Stimulated activated CD8-positive, alpha-beta memory T cell treated with anti-CD3 and anti-CD28 coated beads, Interleukin-4, amount 100 ng/mL, for 48 hours (primary cell): ENCODE measurements around the gene SPPL3.
A peak's percentile ranks its signal among the peaks of the same experiment; 100 is the strongest.
"Not testable (repeated sequence)": the region's sequence is repeated elsewhere in the genome, so short reads cannot be mapped to it uniquely, and the experiment has no call there.

ENCODE experiments used
- DNase-seq: peaks from one replicate; pipeline ENCODE4 v3.0.0-alpha.2; 2020

SPPL3 gene

DNA sequence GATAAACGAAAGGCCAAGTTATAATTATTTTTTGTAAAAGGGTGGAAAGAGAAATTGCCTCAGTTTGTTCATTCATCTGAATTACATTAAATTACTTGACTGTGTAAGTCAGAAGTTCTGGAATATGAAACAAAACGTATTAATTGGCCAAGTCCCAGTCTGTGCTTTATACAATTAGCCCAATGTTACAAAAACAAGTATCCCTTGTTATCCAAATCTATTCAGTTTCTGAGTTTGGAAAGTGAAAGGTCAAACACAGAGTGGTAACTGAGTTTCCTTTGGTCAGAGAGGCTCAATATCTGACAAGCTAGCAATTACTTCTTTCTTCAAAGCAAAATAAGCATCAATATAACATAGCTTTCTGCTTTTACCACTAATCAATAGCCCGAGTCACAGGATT lies 62.6 kb downstream of the SPPL3 start:
- DNase-seq = no peak

DNA sequence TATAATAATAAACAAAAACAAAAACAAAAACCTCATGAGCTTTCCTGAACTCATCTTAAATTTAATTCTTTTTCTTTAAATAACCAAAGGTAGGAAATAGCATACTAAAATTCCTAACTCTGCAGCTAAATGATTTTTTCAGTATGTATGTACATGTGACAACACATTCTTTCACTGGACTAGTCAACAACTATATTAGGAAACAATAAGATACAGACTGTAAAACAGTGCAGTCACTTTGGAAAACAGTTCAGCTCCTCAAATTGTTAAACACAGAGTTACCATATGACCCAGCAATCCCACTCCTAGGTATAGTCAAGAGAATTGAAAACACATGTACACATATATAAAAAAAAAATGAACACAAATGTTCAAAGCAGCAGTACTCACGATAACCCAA lies 64.7 kb downstream of the SPPL3 start:
- no peak for DNase-seq

GRCh38 chr12:120838629-120839383 lies 65.4 kb downstream of the SPPL3 start:
- DNase-seq = not testable (repeated sequence)

DNA sequence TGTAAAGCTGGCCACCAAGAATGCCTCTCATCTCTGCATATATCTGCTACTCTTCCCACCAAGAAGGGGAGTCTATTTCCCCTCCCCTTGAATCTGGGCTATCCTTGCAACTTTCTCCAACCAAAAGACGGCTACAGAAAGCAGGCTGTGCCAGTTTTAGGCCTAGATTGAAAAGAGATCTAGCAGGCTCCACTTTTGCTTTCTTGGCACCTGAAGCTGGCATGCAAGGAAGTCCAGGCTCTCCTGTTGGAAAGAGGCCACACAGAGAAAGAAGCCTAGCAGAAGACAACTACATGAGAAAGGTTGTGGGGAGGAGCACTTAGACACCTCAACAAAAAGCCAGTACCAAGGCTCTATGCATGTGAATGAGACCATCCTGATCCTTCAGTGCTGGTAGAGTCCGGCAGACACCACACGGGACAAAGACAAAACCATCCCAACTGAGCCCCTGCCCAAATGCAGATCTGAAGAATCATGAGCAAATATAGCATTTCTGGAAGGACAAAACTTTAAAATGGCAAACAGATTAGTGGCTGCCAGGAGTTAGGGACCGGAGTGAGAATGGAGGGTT lies 68.0 kb downstream of the SPPL3 start:
- DNase-seq = no peak

DNA sequence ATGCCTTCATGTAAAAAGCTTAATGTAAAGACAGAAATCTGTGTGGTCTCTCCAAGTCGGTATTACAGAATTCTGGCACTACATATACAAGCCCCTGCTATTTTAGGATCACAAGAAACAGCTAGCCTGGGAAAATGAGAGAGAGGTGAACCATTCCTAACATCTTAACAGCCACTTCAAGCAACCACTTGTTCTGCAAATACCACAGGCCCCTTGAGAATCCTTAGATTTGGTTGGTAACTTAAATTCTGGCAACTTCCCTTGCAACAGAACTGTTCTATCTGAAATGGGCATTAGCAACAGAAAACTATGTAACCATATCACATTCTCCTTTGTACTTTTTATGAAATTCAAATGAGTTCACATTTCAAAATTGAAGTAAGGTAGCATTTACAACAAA lies 68.5 kb downstream of the SPPL3 start:
- DNase-seq = no peak

DNA sequence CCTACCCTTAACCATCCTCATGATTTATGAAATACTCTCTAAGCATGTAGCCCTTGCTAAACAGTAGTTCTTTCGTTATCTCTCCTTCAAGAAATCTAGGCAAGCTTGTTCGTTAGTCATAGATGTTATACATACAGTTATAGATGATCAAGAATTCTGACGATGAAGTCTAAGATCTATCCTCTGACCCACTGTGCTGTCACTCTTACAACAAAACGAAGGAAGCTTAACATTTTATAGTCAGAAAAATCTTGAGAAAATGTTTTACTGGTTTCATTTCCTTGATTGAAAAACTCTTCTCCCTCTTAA lies 68.9 kb downstream of the SPPL3 start:
- DNase-seq = no peak

DNA sequence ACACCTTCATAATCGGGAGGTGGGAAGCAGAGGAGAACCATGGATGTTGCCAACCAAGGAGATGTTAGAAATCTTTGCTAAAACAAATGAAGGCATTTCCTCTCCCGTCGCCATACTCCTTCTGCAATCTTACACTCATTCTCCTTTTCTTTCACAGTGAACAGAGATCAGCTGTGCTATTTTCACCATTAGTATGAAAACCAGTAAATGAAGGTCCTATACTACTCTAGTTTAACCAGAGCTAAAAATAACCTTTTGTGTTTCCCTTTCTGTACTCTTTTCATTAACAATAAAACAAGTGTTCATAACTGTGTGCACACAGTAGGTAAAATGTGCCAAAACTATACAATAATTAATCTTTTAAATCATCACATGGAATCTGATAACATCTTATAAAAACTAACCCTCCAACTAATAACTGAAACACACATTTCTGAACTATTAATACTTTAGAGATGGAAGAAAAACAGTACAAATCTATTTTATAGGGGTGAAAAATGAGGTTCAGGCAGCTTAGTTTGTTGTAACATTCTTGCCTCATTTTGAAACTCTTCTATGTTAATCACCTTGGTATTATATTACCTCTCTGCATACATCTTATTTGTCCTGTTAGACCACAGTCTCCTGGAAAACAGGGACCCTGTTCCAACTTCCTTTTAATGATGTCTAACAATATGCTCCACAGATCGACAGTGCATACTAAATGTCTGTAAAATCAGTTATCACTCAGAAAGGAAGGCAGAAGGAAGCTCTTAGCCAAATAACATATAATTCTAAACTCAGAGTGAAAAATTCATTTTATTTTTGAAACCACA lies 69.5 kb downstream of the SPPL3 start:
- DNase-seq = no peak

- DNase-seq = no peak
Observed at GRCh38 chr12:120833849-120834248, 70.3 kb downstream of the SPPL3 start.

DNA sequence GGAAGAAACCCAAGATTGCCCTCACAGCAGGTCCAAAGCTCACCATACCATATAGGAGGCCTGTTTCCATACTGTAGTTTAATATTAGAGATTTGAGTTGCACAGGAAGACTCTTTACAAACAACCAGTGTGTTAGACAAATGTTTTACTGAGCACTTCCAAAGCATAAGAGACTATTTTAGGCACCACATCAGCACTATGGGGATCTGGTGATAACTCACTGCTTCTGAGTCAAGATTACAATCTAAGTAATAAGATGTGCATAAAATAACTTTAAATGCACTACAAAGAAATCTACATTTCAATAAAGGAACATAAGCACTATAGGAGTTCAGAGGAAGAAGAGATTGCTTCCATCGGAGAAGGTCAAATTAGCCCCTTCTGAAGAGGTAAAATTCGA lies 71.4 kb downstream of the SPPL3 start:
- no peak for DNase-seq

- DNase-seq = no peak
Observed at GRCh38 chr12:120831648-120832267, 72.4 kb downstream of the SPPL3 start.

DNA sequence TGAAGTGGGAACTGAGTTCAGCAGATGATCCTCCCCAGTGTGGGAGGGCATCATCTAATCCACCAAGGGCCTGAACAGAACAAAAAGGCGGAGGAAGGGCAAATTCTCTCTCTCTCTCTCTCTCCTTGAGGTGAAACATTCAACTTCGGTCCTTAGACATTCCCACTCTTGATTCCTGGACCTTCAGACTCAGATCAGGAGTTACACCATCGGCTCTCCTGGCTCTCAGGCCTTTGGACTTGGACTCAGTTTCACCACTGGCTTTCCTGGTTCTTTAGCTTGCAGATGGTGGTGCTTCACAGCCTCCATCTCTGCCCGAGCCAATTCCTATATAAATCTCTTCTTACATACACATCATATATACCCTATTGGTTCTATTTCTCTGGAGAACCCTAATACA lies 73.2 kb downstream of the SPPL3 start:
- no peak for DNase-seq

GRCh38 chr12:120830052-120830940 lies 73.9 kb downstream of the SPPL3 start:
- DNase-seq = no peak

- DNase-seq = no peak
Observed at GRCh38 chr12:120826335-120826734, 77.8 kb downstream of the SPPL3 start.

GRCh38 chr12:120825337-120825736 lies 78.8 kb downstream of the SPPL3 start:
- no peak for DNase-seq

DNA sequence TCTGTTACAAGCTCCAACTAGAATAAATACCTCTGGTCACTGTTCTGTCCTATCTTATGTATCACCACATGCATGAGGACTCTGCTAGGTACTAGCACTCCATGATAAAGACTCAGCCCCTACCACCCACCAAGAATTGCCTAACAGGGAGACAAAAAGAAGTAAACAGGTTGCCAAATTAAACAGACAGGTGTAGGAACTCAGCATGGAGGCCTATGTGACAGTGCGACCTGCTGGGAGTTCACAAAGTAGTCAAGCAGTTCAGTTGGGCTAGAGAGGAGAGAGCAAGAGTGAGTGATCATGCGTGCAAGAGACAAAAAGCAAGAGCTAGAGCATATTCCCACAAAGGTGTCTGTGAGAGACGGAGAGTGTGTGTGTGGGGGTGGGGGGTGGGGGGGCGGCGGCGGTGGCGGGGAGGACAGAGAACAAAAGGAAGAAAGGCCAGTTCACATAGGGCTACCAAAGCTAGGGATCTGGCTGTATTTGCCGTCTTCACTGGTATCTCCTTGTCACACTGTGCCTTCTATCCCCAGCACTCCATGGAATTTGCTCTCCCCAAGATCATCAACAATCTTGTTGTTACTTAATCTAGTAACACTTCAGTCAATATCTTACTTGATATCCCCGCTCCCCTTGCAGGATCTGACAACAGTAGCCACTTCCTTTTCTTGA lies 81.2 kb downstream of the SPPL3 start:
- no peak for DNase-seq

DNA sequence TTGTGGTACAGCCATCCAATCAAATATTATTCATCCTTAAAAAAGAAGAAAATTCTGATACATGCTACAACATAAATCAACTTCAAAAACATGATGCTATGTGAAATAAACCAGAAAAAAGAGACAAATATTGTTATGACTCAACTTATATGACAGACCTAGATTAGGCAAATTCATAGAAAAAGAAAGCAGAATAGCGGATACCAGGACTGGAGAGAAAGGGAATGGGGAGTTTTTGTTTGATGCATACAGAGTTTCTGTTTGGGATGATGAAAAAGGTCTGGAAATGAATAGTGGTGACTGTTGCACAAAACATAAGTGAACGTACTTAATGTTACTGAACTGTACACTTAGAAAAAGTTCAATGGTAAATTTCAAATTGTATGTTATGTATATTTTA lies 82.3 kb downstream of the SPPL3 start:
- DNase-seq = no peak

DNA sequence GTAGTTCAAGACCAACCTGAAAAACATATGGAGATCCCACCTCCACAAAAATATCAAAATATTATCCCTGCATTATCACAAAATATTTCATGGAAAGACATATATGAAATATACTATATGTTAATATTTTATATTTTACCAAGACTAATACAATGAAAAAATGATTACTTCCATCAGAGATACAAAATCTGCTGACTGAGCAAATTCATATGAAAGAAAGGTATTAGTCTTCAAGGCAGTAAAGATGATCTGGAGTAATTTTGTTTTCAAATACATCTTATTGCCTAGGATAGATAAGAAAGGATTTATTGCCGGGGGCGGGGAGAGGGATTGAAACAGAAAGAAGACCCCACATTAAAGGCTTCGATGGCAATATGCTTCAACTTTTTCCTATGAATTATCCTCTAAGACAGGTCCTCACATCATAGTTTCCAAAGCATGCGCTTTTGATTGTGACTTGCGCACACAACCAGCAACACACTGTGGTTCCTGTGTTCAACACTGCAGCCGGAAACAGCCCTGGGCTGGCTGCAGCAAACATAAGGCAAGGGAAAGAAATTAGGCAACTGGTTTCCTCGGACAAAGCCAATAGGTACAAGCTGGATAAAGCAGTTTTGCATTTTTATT lies 83.2 kb downstream of the SPPL3 start:
- DNase-seq = peak; percentile 53

GRCh38 chr12:120818416-120818815 lies 85.7 kb downstream of the SPPL3 start:
- no peak for DNase-seq

GRCh38 chr12:120817559-120818330 lies 86.4 kb downstream of the SPPL3 start:
- no peak for DNase-seq

- DNase-seq = no peak
Observed at GRCh38 chr12:120816363-120816762, 87.8 kb downstream of the SPPL3 start.

DNA sequence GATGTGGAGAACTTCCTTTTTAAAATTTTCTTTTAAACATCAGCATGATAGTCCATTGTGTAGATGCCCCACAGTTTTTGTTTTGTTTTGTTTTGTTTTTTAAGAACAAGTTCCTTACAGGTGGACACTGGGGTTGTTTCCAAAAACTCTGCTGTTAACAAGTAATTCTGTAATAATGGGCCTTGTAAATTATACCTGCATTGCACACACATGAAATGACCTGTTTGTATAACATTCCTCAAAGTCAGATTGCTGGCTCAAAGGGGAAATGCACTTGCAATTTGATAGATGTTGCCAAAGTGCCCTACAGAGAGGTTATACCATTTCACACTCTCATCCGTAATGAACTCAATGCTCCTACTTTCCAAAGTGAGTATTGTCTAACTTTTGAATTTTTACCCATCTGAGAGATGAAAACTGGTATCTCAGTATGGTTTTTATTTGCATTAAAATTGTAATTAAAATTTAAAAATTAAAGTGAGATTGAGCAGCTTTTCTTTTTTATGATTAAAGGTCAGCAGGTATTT lies 89.2 kb downstream of the SPPL3 start:
- no peak for DNase-seq
